Measurements from ENCODE around the gene COPE.

COPE gene

GRCh38 chr19:18893587-18894253 lies 25.5 kb downstream of the COPE start:
- H3K4me3 ChIP-seq (ENCODE audit: low read depth, low read length), result no peak overlapping the region
- TF ChIP-seq, protein P1, sequence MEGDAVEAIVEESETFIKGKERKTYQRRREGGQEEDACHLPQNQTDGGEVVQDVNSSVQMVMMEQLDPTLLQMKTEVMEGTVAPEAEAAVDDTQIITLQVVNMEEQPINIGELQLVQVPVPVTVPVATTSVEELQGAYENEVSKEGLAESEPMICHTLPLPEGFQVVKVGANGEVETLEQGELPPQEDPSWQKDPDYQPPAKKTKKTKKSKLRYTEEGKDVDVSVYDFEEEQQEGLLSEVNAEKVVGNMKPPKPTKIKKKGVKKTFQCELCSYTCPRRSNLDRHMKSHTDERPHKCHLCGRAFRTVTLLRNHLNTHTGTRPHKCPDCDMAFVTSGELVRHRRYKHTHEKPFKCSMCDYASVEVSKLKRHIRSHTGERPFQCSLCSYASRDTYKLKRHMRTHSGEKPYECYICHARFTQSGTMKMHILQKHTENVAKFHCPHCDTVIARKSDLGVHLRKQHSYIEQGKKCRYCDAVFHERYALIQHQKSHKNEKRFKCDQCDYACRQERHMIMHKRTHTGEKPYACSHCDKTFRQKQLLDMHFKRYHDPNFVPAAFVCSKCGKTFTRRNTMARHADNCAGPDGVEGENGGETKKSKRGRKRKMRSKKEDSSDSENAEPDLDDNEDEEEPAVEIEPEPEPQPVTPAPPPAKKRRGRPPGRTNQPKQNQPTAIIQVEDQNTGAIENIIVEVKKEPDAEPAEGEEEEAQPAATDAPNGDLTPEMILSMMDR (IDR thresholded peaks at IDR 0.05; ENCODE audit: control insufficient read depth, extremely low read depth, insufficient read depth), result no peak
- no peak for DNase-seq (ENCODE audit: low read depth)

GRCh38 chr19:18889949-18890745 lies 29.0 kb downstream of the COPE start:
- TF ChIP-seq, protein P1 (IDR thresholded peaks at IDR 0.05; ENCODE audit: control insufficient read depth, extremely low read depth, insufficient read depth), result no peak
- H3K4me3 ChIP-seq (ENCODE audit: low read depth, low read length), result no peak overlapping the region
- no peak for DNase-seq (ENCODE audit: low read depth)

DNA sequence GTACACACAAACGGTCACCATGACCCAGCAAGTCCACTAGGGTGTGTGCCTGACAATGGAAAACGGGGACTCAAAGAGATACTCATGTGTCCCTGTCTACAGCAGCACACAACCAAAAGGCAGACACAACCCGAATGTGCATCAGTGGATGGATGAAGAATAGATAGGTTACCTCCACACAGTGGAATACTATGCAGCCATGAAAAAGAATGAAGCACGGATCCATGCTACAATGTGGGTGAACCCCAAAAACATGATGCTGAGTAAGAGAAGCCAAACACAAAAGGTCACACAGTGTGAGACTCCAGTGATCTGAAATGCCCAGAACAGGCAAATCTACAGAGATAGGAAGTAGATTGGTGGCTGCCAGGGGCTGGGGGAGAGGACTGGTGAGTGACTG lies 32.2 kb downstream of the COPE start:
- no peak overlapping the region for H3K4me3 ChIP-seq (ENCODE audit: low read depth, low read length)
- TF ChIP-seq, protein P1 (IDR thresholded peaks at IDR 0.05; ENCODE audit: control insufficient read depth, extremely low read depth, insufficient read depth), result no peak
- DNase-seq (ENCODE audit: low read depth), result no peak

DNA sequence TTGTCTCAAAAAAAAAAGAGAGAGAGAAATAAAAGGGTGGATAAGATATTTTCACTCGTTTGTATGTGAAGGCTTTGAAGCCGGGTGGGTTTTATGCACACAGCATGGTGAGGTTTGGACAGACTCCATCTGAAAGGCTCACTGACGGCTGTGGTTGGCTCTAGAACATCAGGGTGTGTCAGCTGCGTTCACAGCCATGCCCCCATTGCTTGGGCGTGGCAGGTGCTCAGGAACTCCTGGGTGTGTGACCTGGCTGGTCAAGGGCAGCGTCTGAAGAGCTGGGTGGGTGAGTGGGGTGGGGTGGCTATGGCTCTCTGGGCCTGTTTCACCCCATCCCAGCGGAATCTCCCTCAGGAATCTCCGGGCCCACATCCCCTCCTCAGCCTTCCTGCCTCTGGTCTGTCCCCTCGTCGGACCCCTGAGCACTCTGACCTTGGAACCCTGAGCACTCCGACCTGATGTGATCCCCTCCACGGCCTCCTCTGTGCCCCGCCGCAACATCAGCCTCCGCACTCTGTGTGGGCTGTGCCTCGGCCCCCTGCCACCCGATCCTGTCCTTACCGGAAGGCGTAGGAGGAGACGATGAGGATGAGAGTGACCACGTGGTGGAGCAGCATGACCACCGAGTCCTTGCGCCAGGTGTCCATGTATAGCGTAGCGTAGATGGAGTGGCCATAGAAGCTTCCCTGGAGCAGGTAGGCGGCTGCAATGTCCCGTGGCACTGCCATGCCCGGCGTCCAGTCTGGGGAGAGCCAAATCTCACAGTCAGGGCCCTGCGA lies 35.5 kb downstream of the COPE start:
- no peak for DNase-seq (ENCODE audit: low read depth)
- TF ChIP-seq, protein P1 (IDR thresholded peaks at IDR 0.05; ENCODE audit: control insufficient read depth, extremely low read depth, insufficient read depth), result no peak
- no peak overlapping the region for H3K4me3 ChIP-seq (ENCODE audit: low read depth, low read length)

DNA sequence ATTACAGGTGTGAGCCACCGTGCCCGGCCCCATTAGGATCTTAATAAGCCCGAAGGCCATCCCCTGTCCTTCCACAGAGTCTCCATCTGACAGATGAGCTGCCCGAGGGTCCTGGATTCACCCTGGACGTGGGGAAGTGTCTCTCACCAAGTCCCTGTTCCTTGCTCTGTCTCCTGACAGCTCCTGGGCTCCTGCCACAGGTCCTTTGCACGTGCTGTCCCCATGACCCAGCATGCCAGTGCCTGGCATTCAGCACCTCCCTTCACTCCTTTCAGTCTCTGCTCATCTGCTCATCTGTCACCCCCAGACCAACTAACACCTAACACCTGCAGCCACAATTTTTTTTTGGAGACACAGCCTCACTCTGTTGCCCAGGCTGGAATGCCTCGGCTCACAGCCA lies 37.7 kb downstream of the COPE start:
- DNase-seq (ENCODE audit: low read depth), result no peak
- H3K4me3 ChIP-seq (ENCODE audit: low read depth, low read length), result no peak overlapping the region
- TF ChIP-seq, protein P1 (IDR thresholded peaks at IDR 0.05; ENCODE audit: control insufficient read depth, extremely low read depth, insufficient read depth), result no peak

- no peak for DNase-seq (ENCODE audit: low read depth)
- TF ChIP-seq, protein P1 (IDR thresholded peaks at IDR 0.05; ENCODE audit: control insufficient read depth, extremely low read depth, insufficient read depth), result no peak
- H3K4me3 ChIP-seq (ENCODE audit: low read depth, low read length), result no peak overlapping the region
These were observed 39.4 kb downstream of the COPE start for GRCh38 chr19:18879579-18880373.

Measured in LNCaP clone FGC (cell line).